Measurements from ENCODE around the gene MYO7A.

Gene MYO7A

GRCh38 chr11:77202941-77203900, 75.2 kb downstream of the MYO7A start:
- DNase-seq (ENCODE audit: extremely low read depth, low read depth), result no peak
- H3K4me3 ChIP-seq (replicated peaks; ENCODE audit: low read depth, low read length), result no peak overlapping the region
- TF ChIP-seq, protein P1, sequence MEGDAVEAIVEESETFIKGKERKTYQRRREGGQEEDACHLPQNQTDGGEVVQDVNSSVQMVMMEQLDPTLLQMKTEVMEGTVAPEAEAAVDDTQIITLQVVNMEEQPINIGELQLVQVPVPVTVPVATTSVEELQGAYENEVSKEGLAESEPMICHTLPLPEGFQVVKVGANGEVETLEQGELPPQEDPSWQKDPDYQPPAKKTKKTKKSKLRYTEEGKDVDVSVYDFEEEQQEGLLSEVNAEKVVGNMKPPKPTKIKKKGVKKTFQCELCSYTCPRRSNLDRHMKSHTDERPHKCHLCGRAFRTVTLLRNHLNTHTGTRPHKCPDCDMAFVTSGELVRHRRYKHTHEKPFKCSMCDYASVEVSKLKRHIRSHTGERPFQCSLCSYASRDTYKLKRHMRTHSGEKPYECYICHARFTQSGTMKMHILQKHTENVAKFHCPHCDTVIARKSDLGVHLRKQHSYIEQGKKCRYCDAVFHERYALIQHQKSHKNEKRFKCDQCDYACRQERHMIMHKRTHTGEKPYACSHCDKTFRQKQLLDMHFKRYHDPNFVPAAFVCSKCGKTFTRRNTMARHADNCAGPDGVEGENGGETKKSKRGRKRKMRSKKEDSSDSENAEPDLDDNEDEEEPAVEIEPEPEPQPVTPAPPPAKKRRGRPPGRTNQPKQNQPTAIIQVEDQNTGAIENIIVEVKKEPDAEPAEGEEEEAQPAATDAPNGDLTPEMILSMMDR (IDR thresholded peaks at IDR 0.05; ENCODE audit: low read depth, low read length, missing control alignments), result no peak

DNA sequence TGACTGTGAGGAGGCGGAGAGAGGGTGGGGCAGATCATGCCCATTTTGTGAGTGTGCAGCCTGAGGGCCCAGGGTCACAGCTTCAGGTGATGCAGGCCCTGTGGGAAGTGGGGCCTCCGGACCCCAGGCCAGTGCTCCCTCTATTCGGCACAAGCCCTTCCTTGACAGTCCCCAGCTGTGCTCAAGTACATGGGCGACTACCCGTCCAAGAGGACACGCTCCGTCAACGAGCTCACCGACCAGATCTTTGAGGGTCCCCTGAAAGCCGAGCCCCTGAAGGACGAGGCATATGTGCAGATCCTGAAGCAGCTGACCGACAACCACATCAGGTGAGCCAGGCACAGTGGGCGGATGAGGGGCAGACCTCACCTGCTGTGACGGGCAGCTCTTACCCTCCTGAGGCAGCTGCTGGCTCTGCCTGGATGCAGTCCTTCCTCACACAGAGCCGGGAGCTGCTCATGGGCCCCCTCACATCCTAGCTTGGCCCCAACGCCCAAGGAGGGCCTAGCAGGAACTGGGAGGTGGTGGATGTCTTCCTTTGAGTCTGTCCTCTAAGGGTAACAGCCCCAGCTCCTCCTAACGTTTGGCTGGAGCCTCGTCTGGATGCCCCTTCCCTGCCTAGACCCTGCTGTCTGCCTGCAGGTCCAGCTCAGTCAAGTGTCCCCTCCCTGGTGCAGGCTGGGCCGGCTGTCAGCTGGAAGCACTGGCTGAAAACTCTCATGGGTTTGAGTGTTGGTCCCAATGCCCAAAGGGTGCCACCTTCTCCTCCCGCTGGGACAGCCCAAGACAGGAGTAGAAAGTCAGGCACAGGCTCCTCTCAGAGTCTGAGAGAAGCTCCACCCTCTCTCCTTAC, 76.1 kb downstream of the MYO7A start:
- DNase-seq (ENCODE audit: extremely low read depth, low read depth), result no peak
- no peak overlapping the region for H3K4me3 ChIP-seq (replicated peaks; ENCODE audit: low read depth, low read length)
- TF ChIP-seq, protein P1 (IDR thresholded peaks at IDR 0.05; ENCODE audit: low read depth, low read length, missing control alignments), result no peak

GRCh38 chr11:77204754-77205466, 76.9 kb downstream of the MYO7A start:
- H3K4me3 ChIP-seq (replicated peaks; ENCODE audit: low read depth, low read length), result no peak overlapping the region
- TF ChIP-seq, protein P1 (IDR thresholded peaks at IDR 0.05; ENCODE audit: low read depth, low read length, missing control alignments), result no peak
- DNase-seq (ENCODE audit: extremely low read depth, low read depth), result no peak

GRCh38 chr11:77205467-77206263, 77.6 kb downstream of the MYO7A start:
- TF ChIP-seq, protein P1 (IDR thresholded peaks at IDR 0.05; ENCODE audit: low read depth, low read length, missing control alignments), result no peak
- no peak overlapping the region for H3K4me3 ChIP-seq (replicated peaks; ENCODE audit: low read depth, low read length)
- no peak for DNase-seq (ENCODE audit: extremely low read depth, low read depth)

DNA sequence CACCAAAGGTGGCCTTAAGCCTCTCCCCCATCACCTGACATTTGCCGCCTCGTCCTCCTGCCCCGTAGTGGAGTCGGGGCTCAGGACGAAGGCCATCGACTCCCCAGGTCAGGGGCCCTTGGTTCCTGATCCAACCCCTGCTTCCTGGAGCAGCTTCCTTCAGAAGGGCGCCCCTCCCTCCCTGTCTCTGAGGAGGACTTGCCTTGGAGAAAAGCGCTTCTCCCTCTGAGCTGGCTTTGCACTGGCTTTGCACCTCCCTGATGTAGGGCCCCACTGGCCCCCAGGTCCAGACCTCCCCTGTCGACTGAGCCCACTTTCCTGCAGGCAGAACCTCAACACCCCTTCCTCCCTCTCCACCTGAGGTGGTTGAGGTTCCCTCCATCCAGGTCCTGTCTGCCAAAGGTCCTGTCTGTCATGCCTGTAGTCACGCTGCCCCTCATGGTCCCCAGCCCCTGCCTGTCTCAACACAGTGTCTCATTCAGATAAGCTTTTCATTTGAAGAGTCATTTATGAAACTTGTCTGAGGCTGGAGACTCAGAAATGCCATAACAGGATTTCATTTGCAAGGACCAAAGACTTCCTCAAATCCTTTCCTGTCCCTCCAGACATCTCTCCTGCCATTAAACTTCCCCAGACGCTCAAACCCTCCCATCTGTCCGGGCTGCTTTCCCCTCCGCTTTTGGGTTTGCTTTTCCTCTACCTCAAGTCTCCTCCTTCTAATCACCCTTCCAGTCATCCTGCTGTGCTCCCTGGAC, 78.4 kb downstream of the MYO7A start:
- TF ChIP-seq, protein P1 (IDR thresholded peaks at IDR 0.05; ENCODE audit: low read depth, low read length, missing control alignments), result no peak
- no peak for DNase-seq (ENCODE audit: extremely low read depth, low read depth)
- H3K4me3 ChIP-seq (replicated peaks; ENCODE audit: low read depth, low read length), result no peak overlapping the region

Data from HFF-Myc (cell line).